SK-N-SH (cell line): Measurements from ENCODE around the gene KMT5C. TPM values are rescaled to one million over a fixed set of nuclear protein-coding genes. Genes with fewer than 3 reads are reported as not detected.
"Not testable (repeated sequence)": the region's sequence is repeated elsewhere in the genome, so short reads cannot be mapped to it uniquely, and the experiment has no call there.

ENCODE experiments used
- CTCF ChIA-PET: fragments of 300-600, 350-600 bp; formaldehyde crosslinking; extraction: SDS; loops from one replicate; lab custom pipeline; 2021; lab: Yijun Ruan, JAX
- POLR2A ChIA-PET: fragments of 350-600 bp; sonication (Branson Sonifier 250); formaldehyde crosslinking; extraction: SDS; loops from one replicate; lab custom pipeline; 2020; ENCODE audit warnings: antibody characterized with exemption, inconsistent platforms; lab: Yijun Ruan, JAX
- DNase-seq: peaks from one replicate; pipeline ENCODE4 v3.0.0; 2012
- H2AFZ ChIP-seq: fragments of 200-600 bp; sonication (generic); 2 replicates; pipeline ENCODE4 v1.8.1; 2016; ENCODE audit warnings: antibody characterized with exemption, mild to moderate bottlenecking, low read depth
- H3F3A ChIP-seq: fragments of 200-600 bp; sonication (generic); replicated peaks from 2 replicates; pipeline ENCODE3; 2016; ENCODE audit warnings: antibody characterized with exemption, mild to moderate bottlenecking; ENCODE audit not compliant: insufficient read depth
- H3K27ac ChIP-seq, 2 experiments: fragments of 200-500 bp in 1 of 2; fragments of 200-600 bp in 1 of 2; sonication (Bioruptor generic) in 1 of 2; sonication (generic), shearing (Covaris generic) in 1 of 2; 2 replicates each; pipeline versions ENCODE4 v1.5.1 to v1.6.1; 2014 to 2016; ENCODE audit warnings: low read depth in 2 of 2, inconsistent platforms in 1 of 2, low read length in 1 of 2, mild to moderate bottlenecking in 1 of 2, mixed read lengths in 1 of 2
- H3K27me3 ChIP-seq: fragments of 200-600 bp; sonication (generic), shearing (Covaris generic); 2 replicates; pipeline ENCODE4 v1.6.1; 2016; ENCODE audit warnings: mixed run types; ENCODE audit not compliant: insufficient read depth
- H3K36me3 ChIP-seq, 2 experiments: fragments of 200-500 bp in 1 of 2; fragments of 200-600 bp in 1 of 2; sonication (Bioruptor generic) in 1 of 2; sonication (generic) in 1 of 2; replicated peaks in 1 of 2; 2 replicates each; pipeline versions ENCODE3 to v1.5.1; 2014 to 2016; ENCODE audit warnings: low read length in 1 of 2, mild to moderate bottlenecking in 1 of 2; ENCODE audit not compliant: insufficient read depth in 2 of 2, control insufficient read depth in 1 of 2
- H3K4me1 ChIP-seq, 2 experiments: fragments of 200-500 bp in 1 of 2; fragments of 200-600 bp in 1 of 2; sonication (Bioruptor generic) in 1 of 2; sonication (generic), shearing (Covaris generic) in 1 of 2; 2 replicates each; pipeline versions ENCODE4 v1.5.1 to v1.6.1; 2014 to 2016; ENCODE audit warnings: low read depth in 1 of 2, low read length in 1 of 2, mixed run types in 1 of 2; ENCODE audit not compliant: insufficient read depth in 2 of 2, control insufficient read depth in 1 of 2
- H3K4me2 ChIP-seq: fragments of 200-600 bp; sonication (generic), shearing (Covaris generic); 2 replicates; pipeline ENCODE4 v1.6.1; 2017; ENCODE audit warnings: mixed run types
- H3K4me3 ChIP-seq, 2 experiments: fragments of 200-500 bp in 1 of 2; fragments of 200-600 bp in 1 of 2; sonication (Bioruptor generic) in 1 of 2; sonication (generic), shearing (Covaris generic) in 1 of 2; 2 replicates each; pipeline versions ENCODE4 v1.5.1 to v1.8.1; 2014 to 2016; ENCODE audit warnings: low read depth in 2 of 2, inconsistent platforms in 1 of 2, low read length in 1 of 2, mild to moderate bottlenecking in 1 of 2, mixed read lengths in 1 of 2, moderate library complexity in 1 of 2
- H3K79me2 ChIP-seq: fragments of 200-600 bp; sonication (generic); 2 replicates; pipeline ENCODE4 v1.8.1; 2017; ENCODE audit warnings: mild to moderate bottlenecking; ENCODE audit not compliant: insufficient read depth
- H3K9ac ChIP-seq: fragments of 200-600 bp; sonication (generic); 2 replicates; pipeline ENCODE4 v1.6.1; 2017; ENCODE audit warnings: mixed run types
- H3K9me2 ChIP-seq: fragments of 200-600 bp; sonication (generic); 2 replicates; pipeline ENCODE4 v1.6.1; 2017; ENCODE audit warnings: mixed run types
- H3K9me3 ChIP-seq: fragments of 200-600 bp; sonication (generic); 2 replicates; pipeline ENCODE4 v1.6.1; 2017; ENCODE audit warnings: mixed run types, mild to moderate bottlenecking, moderate library complexity
- H4K20me1 ChIP-seq: fragments of 200-600 bp; sonication (generic); 2 replicates; pipeline ENCODE4 v1.6.1; 2017; ENCODE audit warnings: mild to moderate bottlenecking, mixed run types; ENCODE audit not compliant: insufficient read depth
- ELF1 ChIP-seq: IDR thresholded peaks from 2 replicates; pipeline ENCODE4 v1.4.0; 2012
- EZH2phosphoT487 ChIP-seq: fragments of 200-600 bp; sonication (generic); IDR thresholded peaks from 2 replicates; pipeline ENCODE4 v1.6.1; 2017; ENCODE audit warnings: low read depth, mixed run types, mild to moderate bottlenecking, antibody characterized with exemption, moderate library complexity, borderline replicate concordance
- FOSL2 ChIP-seq: IDR thresholded peaks from 2 replicates; pipeline ENCODE4 v1.4.0; 2012; ENCODE audit warnings: low read depth, mild to moderate bottlenecking, moderate library complexity, borderline replicate concordance
- GATA2 ChIP-seq: sonication (generic); formaldehyde crosslinking; IDR thresholded peaks from 2 replicates; pipeline ENCODE4 v1.5.0; 2020; ENCODE audit warnings: mild to moderate bottlenecking, missing genetic modification reagents
- JUND ChIP-seq: IDR thresholded peaks from 2 replicates; pipeline ENCODE4 v1.4.0; 2012
- NFIC ChIP-seq: IDR thresholded peaks from 2 replicates; pipeline ENCODE4 v1.4.0; 2012; ENCODE audit warnings: borderline replicate concordance
- RAD21 ChIP-seq: IDR thresholded peaks from 2 replicates; pipeline ENCODE4 v1.6.1; 2012; ENCODE audit warnings: mild to moderate bottlenecking, low read length
- RFX5 ChIP-seq: IDR thresholded peaks from 2 replicates; pipeline ENCODE4 v1.6.1; 2012; ENCODE audit warnings: mild to moderate bottlenecking, improper control_type of control experiment, low read length
- RXRA ChIP-seq: IDR thresholded peaks from 2 replicates; pipeline ENCODE4 v1.4.0; 2012; ENCODE audit warnings: low read depth, mild to moderate bottlenecking, borderline replicate concordance
- WGBS: methylation state at CpG from one replicate; pipeline ENCODE4 v1.1.6; 2017; ENCODE audit warnings: low lambda C conversion rate; 5-methylcytosine and 5-hydroxymethylcytosine counted together
- polyA plus RNA-seq, 3 experiments: library from polyadenylated mRNA; depleted of rRNA; stranded (reverse); fragments of >200 nt; gene quantifications; 2 replicates each; pipeline ENCODE4 v1.2.3, GENCODE V29; 2012
- TF ChIP-seq, protein P1 (sequence below): fragments of 200-600 bp; sonication (generic); IDR thresholded peaks from 2 replicates; pipeline ENCODE4 v1.6.1; 2017; ENCODE audit warnings: antibody characterized with exemption, mild to moderate bottlenecking, moderate library complexity
- TF ChIP-seq, protein P2 (sequence below): fragments of 150-350 bp; IDR thresholded peaks from 2 replicates; pipeline ENCODE4 v1.6.1; 2016; ENCODE audit warnings: mild to moderate bottlenecking, low read depth, low read length

Gene KMT5C
- polyA plus RNA-seq, 1 of the 3 experiments (the other 2 are of a cell fraction): 14.0 TPM

DNA sequence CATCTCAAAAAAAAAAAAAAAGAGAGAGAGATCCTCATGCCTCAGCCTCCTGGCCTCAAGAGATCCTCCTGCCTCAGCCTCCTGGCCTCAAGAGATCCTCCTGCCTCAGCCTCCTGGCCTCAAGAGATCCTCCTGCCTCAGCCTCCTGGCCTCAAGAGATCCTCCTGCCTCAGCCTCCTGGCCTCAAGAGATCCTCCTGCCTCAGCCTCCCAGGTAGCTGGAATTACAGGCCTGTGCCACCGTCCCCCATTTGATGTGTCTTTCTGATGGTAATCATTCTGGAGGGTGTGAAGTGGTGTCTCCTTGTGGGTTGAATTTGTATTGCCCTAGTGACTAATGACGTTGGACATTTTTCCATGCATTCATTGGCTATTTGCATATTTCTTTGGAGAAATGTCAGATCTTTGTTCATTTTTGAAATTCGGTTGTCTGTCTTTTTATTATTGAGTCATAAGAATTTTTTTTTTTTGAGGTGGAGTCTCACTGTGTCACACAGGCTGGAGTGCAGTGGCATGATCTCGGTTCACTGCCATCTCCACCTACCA is 10.8 kb upstream of the KMT5C start:
- H3K9ac ChIP-seq, H3K36me3 ChIP-seq, H3K27ac ChIP-seq, H3F3A ChIP-seq, H3K4me3 ChIP-seq, H3K27me3 ChIP-seq, H4K20me1 ChIP-seq, H3K79me2 ChIP-seq, DNase-seq, CTCF ChIA-PET, H3K4me1 ChIP-seq, H3K9me3 ChIP-seq, H3K9me2 ChIP-seq, POLR2A ChIA-PET, H2AFZ ChIP-seq: not testable (repeated sequence)
- TF ChIP-seq RFX5: peak; percentile 99
- WGBS: 26% methylated on average over 4 of the region's 4 CpGs
- 0 out of 2 replicates have a peak overlapping the region, but pooled peaks have one; percentile 37 for H3K4me2 ChIP-seq

DNA sequence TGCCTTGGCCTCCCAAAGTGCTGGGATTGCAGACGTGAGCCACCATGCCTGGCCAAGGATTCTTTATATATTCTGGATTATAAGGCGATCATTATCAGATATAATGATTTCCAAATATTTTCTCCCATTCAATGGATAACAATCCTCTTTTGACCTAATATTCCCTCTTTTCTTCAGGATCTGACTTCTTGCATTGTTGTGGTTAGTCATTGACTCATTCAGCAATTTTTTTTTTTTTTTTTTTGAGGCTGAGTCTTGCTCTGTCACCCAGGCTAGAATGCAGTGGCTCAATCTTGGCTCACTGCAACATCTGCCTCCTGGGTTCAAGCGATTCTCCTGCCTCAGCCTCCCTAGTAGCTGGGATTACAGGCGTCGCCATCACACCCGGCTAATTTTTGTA is 9.9 kb upstream of the KMT5C start:
- H4K20me1 ChIP-seq, H2AFZ ChIP-seq, H3K27ac ChIP-seq, H3K79me2 ChIP-seq, H3K9me2 ChIP-seq, H3K9me3 ChIP-seq, H3K4me3 ChIP-seq, H3F3A ChIP-seq, H3K27me3 ChIP-seq, H3K36me3 ChIP-seq, POLR2A ChIA-PET, H3K4me1 ChIP-seq, H3K9ac ChIP-seq, DNase-seq: not testable (repeated sequence)
- 0 out of 2 replicates have a peak, but pooled peaks have one; percentile 38 for TF ChIP-seq JUND
- TF ChIP-seq FOSL2: peak; percentile 43; the same call in 1 of the 2 replicates
- 0 out of 2 replicates have a peak overlapping the region, but pooled peaks have one; percentile 37 for H3K4me2 ChIP-seq
- CTCF ChIA-PET: interaction anchor here (1.0 kb wide), 1 partner anchor 28 kb away, joined by 3 read pairs; no protein-coding TSS in a partner anchor
- WGBS: 70% methylated on average over 6 of the region's 6 CpGs

DNA sequence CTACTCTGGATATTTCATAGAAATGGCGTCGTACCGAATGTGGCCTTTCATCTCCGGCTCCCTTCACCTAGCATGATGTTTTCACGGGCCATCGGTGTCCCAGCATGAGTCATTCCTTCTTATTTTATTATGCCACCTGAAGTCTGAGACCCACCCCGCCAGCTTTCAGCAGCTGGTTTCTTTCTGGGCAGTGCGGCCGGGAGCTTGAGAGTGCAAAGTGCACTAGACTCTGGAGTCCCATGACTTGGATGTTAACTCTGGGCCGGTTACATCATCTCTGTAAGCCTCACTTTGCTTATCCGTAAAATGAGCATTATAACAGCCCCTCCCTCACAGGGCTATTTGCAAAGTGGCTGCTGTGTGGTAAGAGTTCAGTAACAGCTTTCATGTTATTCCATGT is 5.8 kb upstream of the KMT5C start:
- POLR2A ChIA-PET: no interaction called here
- H2AFZ ChIP-seq: no peak overlapping the region
- no peak overlapping the region for H3K9ac ChIP-seq
- no peak overlapping the region for H3K27ac ChIP-seq
- no peak for DNase-seq
- no peaks in the 10 kb centered on the region for H3K9me3 ChIP-seq
- no peaks in the 10 kb centered on the region for H4K20me1 ChIP-seq
- no peak overlapping the region for H3K4me3 ChIP-seq
- TF ChIP-seq NFIC (no peak), ELF1 (no peak), RXRA (no peak), GATA2 (CRISPR knock-in tag) (no peak), RAD21 (no peak), EZH2phosphoT487 (no peak), RFX5 (no peak)
- TF ChIP-seq, protein P1, sequence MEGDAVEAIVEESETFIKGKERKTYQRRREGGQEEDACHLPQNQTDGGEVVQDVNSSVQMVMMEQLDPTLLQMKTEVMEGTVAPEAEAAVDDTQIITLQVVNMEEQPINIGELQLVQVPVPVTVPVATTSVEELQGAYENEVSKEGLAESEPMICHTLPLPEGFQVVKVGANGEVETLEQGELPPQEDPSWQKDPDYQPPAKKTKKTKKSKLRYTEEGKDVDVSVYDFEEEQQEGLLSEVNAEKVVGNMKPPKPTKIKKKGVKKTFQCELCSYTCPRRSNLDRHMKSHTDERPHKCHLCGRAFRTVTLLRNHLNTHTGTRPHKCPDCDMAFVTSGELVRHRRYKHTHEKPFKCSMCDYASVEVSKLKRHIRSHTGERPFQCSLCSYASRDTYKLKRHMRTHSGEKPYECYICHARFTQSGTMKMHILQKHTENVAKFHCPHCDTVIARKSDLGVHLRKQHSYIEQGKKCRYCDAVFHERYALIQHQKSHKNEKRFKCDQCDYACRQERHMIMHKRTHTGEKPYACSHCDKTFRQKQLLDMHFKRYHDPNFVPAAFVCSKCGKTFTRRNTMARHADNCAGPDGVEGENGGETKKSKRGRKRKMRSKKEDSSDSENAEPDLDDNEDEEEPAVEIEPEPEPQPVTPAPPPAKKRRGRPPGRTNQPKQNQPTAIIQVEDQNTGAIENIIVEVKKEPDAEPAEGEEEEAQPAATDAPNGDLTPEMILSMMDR: no peak
- TF ChIP-seq, protein P2, sequence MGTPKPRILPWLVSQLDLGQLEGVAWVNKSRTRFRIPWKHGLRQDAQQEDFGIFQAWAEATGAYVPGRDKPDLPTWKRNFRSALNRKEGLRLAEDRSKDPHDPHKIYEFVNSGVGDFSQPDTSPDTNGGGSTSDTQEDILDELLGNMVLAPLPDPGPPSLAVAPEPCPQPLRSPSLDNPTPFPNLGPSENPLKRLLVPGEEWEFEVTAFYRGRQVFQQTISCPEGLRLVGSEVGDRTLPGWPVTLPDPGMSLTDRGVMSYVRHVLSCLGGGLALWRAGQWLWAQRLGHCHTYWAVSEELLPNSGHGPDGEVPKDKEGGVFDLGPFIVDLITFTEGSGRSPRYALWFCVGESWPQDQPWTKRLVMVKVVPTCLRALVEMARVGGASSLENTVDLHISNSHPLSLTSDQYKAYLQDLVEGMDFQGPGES: no peak
- H3K4me1 ChIP-seq: peaks cover 0 to 6% of the 10 kb centered on the region in 2 experiments; a peak in 2 of 4 replicates
- no peak overlapping the region for H3K4me2 ChIP-seq
- no peaks in the 10 kb centered on the region; the same call in 1 of the 2 replicates for H3K27me3 ChIP-seq
- no peaks in the 10 kb centered on the region for H3K36me3 ChIP-seq
- H3K79me2 ChIP-seq: no peaks in the 10 kb centered on the region
- WGBS: 76% methylated on average over 11 of the region's 11 CpGs
- H3F3A ChIP-seq: peaks cover 8% of the 10 kb centered on the region
- no peaks in the 10 kb centered on the region for H3K9me2 ChIP-seq
- CTCF ChIA-PET: interaction anchor here (2.9 kb wide), 1 partner anchor 32 kb away, joined by 14 read pairs; no protein-coding TSS in a partner anchor
